Hypothalamus (tissue), 51 donors: ENCODE measurements around the gene CYTL1.
"Not testable (repeated sequence)": the region's sequence is repeated elsewhere in the genome, so short reads cannot be mapped to it uniquely, and the experiment has no call there.

Source experiments
- DNase-seq, 51 donors: peaks; one replicate each; lab custom pipeline; 2025; lab: John Stamatoyannopoulos, UW

The CYTL1 gene, protein sequence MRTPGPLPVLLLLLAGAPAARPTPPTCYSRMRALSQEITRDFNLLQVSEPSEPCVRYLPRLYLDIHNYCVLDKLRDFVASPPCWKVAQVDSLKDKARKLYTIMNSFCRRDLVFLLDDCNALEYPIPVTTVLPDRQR

DNA sequence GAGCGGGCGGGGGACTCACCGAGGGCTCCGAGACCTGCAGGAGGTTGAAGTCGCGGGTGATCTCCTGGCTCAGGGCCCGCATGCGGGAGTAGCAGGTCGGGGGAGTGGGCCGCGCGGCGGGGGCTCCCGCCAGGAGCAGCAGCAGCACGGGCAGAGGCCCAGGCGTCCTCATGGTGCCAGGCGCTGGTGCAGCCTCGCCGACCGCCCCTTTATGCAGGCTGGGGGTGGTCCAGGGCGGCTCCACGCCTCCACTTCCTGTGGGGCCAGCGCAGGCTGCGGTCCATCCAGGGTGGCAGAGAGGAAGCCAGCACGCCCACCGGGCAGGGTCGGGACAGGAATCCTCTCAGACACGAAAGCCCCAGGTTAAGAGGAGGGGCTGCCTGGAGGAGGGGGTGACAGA lies at the start of gene CYTL1:
Gene CYTL1 (minus strand): TSS at position 185 of the 400 bp plus-strand sequence. CDS start 13 bp downstream, at position 172.
- DNase-seq, result peak in 1 of 51 donors; percentile 5

DNA sequence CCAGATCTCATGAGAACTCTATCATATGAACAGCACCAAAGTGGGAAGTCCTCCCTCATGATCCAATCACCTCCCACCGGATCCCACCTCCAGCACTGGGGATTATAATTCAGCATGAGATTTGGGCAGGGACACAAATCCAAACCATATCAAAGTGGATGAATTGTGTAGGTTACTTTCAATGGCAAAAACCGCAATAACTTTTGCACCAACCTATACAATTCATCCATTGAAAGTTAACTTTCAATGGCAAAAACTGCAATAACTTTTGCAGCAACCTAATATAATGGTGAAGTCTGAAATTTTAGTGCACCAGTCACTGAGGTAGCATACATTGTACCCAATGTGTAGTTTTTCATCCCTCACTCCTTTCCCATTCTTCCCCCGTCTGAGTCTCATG lies 48.6 kb upstream of the CYTL1 start:
- DNase-seq, result no peak

DNA sequence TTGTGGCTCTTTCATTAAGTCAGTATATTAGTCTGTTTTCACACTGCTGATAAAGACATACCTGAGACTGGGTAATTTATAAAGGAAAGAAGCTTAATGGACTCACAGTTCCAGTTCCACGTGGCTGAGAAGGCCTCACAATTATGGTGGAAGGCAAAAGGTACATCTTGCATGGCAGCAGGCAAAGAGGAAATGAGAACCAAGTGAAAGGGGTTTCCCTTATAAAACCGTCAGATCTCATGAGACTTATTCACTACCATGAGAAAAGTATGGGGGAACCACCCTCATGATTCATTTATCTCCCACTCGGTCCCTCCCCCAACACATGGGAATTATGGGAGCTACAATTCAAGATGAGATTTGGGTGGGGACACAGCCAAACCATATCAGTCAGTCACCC lies 47.7 kb upstream of the CYTL1 start:
- DNase-seq, result not testable (repeated sequence)

DNA sequence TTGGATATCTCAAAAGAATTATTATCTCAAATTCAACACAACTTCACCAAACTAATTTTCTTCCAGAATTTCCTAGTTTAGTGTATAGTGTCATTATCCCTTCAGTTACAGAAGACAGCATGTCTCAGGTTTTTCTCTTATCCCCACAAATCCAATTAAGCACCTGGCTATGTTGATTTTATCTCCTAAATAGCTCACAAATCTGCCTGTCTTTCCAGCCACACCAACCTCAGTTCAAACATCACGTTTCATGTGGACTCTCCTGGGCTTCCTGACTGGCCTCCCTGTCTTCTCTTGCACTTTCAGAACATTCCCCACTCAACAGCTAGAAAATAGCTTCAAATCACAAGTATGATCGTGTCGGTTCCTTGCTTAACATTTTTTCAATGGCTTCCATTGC lies 46.8 kb upstream of the CYTL1 start:
- DNase-seq, result no peak

DNA sequence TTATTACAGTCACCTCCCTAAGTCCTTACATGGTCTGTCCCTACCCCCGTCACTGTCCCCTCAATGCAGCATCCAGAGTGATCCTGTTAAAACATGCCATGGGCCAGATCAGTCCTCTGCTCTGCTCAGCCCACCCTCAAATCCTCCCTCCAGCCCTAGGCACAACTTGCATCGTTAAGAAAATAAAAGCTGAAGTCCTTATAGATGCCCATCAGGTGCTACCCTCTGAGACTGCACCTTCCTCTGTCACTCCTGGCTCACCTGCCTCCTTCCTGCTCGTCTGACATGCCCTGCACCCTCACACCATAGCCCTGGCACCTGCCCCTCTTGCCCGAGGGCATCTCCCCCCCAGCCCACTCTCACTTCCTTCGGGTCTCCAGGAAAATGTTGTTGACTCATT lies 36.2 kb upstream of the CYTL1 start:
- no peak for DNase-seq

DNA sequence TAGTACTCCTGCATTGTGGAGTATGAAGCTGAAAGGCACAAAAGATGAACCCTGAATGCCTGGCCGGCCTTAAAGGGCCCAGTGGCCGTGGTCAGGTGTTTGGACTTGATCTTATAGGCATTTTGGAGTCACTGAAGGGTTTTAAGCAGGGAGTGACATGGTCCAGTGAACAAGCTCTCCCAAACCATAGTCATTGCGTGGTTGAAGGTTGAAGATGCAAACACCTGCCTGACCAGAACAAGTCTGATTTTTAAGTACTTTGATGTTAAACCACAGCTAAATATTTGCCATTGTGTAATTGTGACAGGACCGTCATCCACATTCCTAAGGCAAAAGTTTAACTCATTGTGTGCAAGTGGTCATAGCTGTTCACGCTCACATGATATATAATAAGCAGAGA lies 35.3 kb upstream of the CYTL1 start:
- DNase-seq, result no peak

DNA sequence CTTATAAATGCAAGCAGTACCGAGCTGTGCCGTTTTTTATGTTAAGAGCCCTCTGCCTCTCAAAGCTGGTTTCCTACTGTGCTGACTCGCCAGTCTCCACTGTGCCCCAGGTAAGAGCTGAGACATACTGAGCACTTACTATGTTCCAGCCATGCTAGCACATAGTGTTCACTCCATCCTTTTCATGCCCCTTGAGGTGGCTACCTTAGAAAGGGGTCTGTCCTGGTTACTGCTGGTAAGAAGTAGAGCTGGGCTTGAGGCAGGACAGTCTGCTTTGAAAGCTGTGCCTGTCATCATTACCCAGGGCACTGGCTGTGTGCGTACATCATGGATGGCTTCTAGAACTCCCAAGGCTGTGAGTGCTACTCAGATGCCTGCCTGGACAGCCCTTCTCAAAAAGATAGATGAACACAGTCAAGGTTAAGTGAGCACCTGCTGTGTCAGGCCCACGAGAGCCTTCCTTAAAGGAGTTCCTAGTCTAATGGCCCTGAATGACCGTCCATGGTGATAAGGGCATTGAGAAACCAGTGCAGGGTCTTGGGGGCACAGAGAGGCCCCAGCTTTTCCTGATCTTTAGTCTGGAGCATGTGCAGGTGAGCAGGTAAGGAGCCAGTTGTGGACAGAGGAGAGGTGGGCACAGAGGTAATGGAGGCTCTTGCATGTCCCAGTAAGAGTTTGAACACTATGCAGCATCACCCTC lies 33.6 kb upstream of the CYTL1 start:
- DNase-seq, result no peak

DNA sequence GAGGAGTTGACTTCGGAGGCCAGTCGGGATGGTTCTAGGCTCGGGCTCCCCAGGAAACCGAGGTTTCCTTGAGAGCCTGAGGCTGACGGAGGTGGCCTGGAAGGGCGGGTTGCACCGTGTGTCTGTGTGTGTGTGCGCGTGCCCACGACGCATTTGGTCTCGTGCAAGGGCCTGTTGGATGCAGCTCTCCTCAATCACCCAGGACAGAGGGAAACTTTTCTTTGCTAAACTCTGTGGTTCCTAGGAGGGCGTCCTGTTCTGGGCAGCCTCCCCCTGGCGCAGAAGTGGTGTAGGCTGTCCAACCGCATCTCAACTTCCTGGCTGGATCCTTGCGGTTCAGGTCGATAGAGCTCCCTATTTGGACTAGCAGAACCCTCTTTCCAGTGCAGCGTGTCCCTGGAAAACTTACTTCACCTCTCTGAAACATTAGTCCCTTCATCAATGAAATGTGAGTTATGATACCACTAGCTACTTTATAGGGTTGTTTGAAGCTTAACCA lies 33.0 kb upstream of the CYTL1 start:
- no peak for DNase-seq

DNA sequence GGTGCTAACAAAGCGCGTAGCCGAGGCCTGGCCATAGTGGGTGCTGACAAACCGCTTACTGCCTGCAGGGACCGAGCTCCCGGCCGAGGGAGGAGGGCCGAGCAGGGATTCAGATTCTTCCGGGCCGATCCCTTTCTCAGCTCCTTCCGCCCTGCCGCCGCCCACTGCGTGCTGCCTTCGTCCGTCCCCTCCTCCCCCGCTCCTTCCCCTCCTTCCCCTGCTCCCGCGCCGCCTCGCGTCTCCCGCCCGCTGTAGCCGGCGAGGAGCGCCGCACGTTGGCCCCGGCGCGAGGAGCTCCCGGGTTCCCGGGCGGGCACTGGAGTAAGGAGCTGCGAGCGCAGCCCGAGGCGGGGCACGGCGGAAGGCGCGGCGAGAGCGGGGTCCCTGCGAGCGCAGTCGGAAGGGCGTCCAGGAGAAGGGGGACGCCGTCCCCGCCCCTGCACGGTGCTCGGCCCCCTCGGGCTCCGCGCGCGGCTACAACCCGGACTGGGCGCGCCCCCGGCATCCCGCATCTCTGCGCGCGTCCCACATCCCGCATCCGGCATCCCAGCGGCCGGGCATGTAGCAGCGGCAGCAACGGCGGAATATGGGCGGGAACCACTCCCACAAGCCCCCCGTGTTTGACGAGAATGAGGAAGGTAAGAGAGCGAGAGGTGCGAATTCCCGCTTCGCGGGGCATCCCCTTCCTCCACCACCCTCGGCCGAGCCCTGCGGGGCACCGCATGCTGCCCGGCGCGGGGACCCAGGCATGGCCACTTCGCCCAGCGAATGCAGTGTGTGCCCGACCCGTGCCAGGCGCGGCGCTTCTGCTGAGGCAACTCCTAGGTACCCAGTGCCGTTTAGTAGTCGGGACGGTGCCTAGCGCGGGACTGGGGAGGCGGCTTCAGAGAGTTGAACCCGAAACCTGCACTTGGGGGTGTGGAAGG lies 32.3 kb upstream of the CYTL1 start, which contains the start of gene STK32B:
Gene STK32B (plus strand): TSS at position 203 of the 926 bp plus-strand sequence.
- peak in 19 of 51 donors; percentile 6 to 53 (median 31) for DNase-seq

DNA sequence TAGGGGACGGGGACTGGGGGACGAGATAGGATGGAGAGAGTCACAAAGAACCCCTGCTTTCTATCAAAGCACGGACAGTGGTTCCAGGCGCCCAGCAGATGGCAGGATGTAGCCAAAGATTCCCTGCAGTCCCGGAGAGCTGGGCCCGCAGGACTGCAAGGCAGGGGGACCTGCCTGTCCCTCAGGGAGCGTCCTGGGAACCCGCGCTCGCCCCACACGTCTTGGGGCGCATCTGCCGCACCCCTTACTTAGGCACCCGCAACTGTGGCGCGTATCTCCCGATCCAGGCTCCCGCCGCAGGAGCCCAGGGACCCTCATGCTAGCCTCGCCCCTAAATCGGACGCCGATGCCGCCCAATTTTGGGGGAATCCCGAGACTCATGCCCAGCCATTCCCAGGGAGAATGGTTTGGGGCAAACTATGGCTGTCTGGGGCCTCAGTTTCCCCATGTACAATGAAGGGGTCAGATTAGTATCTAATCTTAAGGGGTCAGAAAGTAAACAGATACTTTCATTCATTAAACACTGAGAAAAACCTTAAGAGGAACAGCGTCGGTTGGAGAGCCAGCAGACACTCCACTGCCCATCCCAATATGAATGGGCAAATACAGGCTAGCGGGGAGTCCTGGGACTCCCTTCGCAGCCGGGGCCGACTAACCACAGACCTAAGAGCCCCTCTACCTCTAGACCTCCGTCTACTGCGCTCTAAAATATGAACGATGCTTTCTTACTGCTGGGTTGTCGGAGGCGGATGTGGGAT lies 31.4 kb upstream of the CYTL1 start:
- DNase-seq, result peak in 42 of 51 donors; percentile 9 to 82 (median 50)

DNA sequence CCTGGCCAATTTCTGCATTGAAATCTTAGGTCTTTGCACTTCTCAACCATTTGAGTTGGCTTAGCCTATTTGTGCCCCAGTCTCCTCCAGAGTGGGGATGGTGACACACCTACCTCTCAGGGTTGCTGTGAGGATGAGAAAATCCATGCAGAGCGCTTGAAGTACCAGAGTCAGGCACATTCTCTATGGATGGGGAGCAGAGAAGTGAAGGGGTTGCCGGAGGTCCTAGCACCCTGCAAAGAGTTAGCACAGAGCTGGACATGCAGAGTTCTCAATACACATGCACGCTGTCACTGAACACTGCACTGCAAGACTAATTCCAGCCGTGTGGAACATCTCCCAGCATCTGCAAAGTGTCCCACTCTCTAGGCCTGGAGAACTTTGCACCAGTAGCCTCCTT lies 29.5 kb upstream of the CYTL1 start:
- no peak for DNase-seq

DNA sequence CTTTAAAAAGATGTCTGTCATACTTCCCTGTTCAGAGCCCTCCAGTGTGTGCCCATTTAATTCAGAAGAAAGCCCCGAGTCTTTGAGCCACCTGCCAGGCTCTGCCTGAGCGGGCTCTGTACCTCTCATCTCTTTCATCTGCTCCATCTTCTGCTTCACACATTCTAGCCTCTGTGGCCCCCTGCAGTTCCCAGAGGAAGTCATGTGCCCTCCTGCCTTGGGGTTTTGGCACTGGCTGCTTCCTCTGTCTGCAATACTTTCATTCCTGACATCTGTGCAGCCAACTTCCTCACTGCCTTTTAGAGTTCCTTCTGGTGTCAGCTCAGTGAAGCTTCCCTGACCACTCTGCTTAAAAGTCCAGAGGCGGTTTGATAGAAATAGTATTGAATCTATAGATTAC lies 25.8 kb upstream of the CYTL1 start:
- peak in 10 of 51 donors; percentile 3 to 48 (median 22) for DNase-seq

DNA sequence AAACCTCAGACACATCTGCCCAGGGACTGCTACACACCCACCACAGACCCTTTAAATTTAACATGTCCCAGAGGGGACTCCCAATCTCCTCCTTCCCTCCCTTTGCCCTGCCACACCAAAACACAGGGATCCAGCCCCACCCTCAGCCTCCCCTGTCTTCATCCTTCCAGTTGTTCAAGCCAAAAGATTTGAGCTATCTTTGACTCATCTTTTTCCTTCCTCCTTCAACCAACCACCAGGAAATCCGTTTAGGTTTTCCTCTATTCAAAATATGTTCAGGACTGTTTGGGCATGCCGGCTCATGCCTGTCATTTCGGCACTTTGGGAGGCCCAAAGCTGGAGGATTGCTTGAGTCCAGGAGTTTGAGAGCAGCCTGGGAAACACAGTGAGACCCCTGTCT lies 25.1 kb upstream of the CYTL1 start:
- no peak for DNase-seq

DNA sequence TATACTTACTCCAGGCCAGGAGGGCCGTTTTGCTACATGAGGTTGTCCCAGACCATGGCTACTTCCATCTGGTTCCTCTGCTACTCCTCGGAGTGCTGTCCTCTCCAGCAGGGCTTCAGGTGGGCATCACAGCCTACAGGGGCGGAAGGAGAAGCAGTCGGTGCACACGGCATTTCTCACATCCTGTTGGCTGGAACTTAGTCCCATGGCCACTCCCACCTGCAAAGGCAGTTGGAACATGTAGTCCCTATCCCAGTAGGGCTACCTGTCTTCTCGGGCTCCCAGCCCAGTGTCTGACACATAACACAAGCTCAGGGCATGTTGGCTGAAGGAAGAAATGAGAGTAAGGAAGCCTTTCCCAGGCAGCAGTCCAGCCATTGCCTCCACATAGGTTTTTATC lies 24.3 kb upstream of the CYTL1 start:
- DNase-seq, result no peak

DNA sequence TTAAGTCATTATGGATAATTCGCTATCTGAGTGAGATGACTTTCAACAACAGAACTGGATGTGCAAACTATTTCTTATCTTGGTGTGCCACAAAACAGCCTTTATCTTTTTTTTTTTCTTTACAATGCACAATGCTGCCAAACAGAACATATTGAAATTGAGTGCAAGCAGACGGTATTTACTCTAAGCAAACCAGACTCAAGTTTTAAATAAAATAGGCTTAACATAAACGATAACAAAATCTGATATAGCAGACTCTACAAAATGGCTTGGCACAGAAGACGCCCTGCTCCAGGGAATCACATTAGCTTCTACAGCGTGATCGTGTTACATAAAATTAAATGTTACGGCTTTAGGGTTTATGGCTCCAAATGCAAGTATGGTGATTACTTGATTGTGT lies 22.4 kb upstream of the CYTL1 start:
- no peak for DNase-seq

DNA sequence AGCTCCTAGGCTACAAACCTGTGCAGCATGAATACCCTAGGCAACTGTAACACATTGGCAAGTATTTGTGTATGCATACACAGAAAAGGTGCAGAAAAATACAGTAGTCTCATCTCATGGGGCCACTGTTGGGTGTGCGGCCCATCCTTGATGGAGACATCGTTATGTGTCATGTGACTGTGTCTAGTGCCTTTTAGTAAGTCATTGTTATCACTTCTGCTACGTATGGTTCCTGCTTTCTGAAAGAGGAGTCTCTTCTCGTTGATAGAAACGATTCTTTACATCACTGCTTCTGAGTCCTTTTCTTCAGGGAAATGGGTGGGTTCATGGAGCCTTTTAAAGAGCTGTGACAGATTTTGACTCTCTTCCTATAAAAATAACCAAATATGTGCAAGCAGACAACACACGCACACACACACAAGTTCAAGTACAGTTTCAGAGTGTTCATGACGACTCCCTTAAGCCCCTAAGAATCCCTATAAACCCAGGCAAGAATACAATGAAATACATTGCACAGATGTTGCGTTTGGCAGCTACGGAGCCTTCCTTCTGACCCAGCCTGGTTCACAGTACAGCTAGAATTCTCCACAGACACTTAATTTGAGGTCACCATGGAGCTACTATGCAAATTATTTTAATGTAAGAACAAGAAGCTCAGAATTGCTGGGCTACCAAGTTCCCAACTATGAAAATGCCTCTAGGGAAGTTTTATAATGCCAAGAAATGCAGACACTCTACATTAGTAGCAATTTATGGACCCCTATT lies 21.8 kb upstream of the CYTL1 start:
- no peak for DNase-seq

DNA sequence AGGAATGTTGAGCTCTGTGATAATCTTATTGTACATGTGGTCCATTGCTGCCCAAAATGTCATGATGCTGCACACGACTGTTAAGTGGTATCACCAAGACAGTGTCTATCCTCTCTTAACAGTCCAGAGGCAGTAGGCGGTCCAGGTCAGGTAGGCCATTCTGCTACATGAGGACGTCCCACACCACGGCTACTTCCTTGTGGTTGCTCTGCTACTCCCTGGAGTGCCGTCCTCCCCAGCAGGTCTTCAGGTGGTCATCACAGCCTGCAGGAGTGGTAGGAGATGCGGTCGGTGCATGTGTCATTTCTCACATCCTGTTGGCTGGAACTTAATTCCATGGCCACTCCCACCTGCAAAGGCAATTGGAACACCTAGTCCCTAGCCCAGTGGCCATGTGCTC lies 20.5 kb upstream of the CYTL1 start:
- no peak for DNase-seq

DNA sequence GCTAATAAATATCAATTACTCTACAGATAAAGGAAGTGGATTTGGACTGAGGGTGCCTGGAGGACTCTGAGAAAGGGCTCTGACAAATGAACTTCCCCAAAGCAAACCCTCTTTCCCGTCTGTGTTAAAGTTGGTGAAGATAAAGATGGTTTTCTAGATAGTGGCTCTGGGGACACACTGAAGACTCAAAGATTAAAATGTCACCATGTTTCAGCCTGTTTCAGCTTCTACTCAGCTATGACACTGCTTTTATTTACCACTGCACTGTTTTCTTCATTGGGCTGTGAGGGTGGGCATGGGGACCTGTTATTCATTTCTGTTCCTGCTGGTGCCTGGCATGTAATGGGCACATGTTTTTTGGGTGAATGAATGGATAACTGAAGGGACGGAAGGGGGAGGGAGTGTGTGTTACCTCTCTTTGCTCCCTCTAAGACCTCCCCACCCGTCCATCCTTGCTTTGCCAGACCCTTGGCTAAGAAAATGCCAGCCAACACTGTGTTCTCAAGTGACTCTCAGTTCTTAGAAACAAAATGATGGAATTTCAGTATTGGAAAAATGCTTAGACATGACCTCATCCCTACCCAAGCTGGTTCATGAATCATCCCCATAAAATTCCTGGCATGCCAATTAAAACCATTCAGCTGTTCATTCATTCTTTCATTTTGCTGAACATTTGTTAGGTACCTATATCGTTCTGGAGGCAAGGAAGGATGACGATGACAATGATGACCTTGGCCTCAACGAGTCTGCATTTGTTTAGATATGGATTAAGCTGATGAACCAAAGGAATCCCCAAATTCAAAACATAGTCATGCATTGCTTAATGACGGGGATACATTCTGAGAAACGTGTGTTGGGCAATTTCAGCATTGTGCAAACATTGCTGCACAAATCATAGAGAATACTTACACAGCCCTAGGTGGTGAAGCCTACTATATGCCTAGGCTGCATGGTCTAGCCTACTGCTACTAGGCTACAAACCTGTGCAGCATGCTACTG lies 18.6 kb upstream of the CYTL1 start:
- DNase-seq, result no peak

DNA sequence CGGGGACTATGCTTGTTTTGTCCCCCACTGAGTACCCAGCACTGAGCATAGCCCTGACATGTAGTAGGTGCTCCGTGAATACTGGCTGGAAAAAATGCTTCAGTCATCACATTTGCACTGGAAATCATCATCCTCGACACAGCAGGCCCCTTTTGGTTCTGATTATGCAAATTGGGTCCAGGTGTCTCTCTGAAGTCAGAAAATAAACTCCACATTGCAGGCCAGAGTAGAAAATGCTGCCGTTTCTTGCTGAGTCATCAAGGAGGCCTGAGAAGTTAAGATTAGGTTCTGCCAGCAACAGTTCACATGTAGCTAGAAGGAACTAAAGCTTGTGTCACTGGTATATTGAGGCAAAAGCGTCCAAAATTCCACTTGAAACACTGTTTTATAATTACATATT lies 17.0 kb upstream of the CYTL1 start:
- DNase-seq, result no peak
